Raji (cell line): ENCODE results near the gene ACER3.

Experiments used
- POLR2A ChIP-seq: IDR thresholded peaks from 2 replicates; pipeline ENCODE4 v1.6.1; 2011; ENCODE audit warnings: low read depth, low read length, control low read depth; ENCODE audit not compliant: insufficient read depth

The ACER3 gene

GRCh38 chr11:76901144-76901543 is 40.4 kb downstream of the ACER3 start:
- TF ChIP-seq POLR2A = no peak

GRCh38 chr11:76902121-76903014 is 41.6 kb downstream of the ACER3 start:
- TF ChIP-seq POLR2A = no peak

GRCh38 chr11:76903325-76903724 is 42.6 kb downstream of the ACER3 start:
- no peak for TF ChIP-seq POLR2A

- no peak for TF ChIP-seq POLR2A
Measured at GRCh38 chr11:76910620-76911414, 50.1 kb downstream of the ACER3 start.

- no peak for TF ChIP-seq POLR2A
Measured at GRCh38 chr11:76911415-76911808, 50.7 kb downstream of the ACER3 start.

- no peak for TF ChIP-seq POLR2A
Measured at GRCh38 chr11:76916712-76917111, 56.0 kb downstream of the ACER3 start.

- no peak for TF ChIP-seq POLR2A
Measured at GRCh38 chr11:76918941-76919386, 58.2 kb downstream of the ACER3 start.

- TF ChIP-seq POLR2A = no peak
Measured at GRCh38 chr11:76919467-76919866, 58.7 kb downstream of the ACER3 start.

- TF ChIP-seq POLR2A = no peak
Measured at GRCh38 chr11:76919887-76920746, 59.4 kb downstream of the ACER3 start.

GRCh38 chr11:76927160-76927559 is 66.4 kb downstream of the ACER3 start:
- TF ChIP-seq POLR2A = no peak

- no peak for TF ChIP-seq POLR2A
Measured at GRCh38 chr11:76935042-76935441, 74.3 kb downstream of the ACER3 start.

GRCh38 chr11:76939219-76939631 is 78.5 kb downstream of the ACER3 start:
- no peak for TF ChIP-seq POLR2A

GRCh38 chr11:76944225-76944624 is 83.5 kb downstream of the ACER3 start:
- no peak for TF ChIP-seq POLR2A

GRCh38 chr11:76946223-76946622 is 85.5 kb downstream of the ACER3 start:
- no peak for TF ChIP-seq POLR2A

GRCh38 chr11:76947190-76947589 is 86.5 kb downstream of the ACER3 start:
- TF ChIP-seq POLR2A = no peak

GRCh38 chr11:76947800-76948199 is 87.1 kb downstream of the ACER3 start:
- no peak for TF ChIP-seq POLR2A
